Fibroblast of lung (primary cell): ENCODE measurements around the gene ABHD16B. TPM values are rescaled to one million over a fixed set of nuclear protein-coding genes. Genes with fewer than 3 reads are reported as not detected.
"Not testable (repeated sequence)": the region's sequence is repeated elsewhere in the genome, so short reads cannot be mapped to it uniquely, and the experiment has no call there.

Source experiments
- DNase-seq, 2 donors: peaks; one replicate each; pipeline versions ENCODE4 v3.0.0 to v3.0.0-alpha.2; 2010; ENCODE audit warnings: low read depth in 2 of 2
- H2AFZ ChIP-seq: 2 replicates; pipeline ENCODE4 v1.5.1; 2012; ENCODE audit warnings: low read length, control low read depth, inconsistent platforms
- H3K27ac ChIP-seq: 2 replicates; pipeline ENCODE4 v1.5.1; 2011; ENCODE audit warnings: low read length, control low read depth; ENCODE audit not compliant: insufficient read depth
- H3K27me3 ChIP-seq: 2 replicates; pipeline ENCODE4 v1.5.1; 2011; ENCODE audit warnings: mild to moderate bottlenecking, low read length; ENCODE audit not compliant: control insufficient read depth, insufficient read depth
- H3K36me3 ChIP-seq: 2 replicates; pipeline ENCODE4 v1.5.1; 2011; ENCODE audit warnings: low read length; ENCODE audit not compliant: control insufficient read depth, insufficient read depth
- H3K4me1 ChIP-seq: 2 replicates; pipeline ENCODE4 v1.5.1; 2011; ENCODE audit warnings: low read length; ENCODE audit not compliant: control insufficient read depth, insufficient read depth; ENCODE audit errors: extremely low read depth
- H3K4me2 ChIP-seq: 2 replicates; pipeline ENCODE4 v1.5.1; 2011; ENCODE audit warnings: low read length, control low read depth; ENCODE audit not compliant: insufficient read depth; ENCODE audit errors: extremely low read depth
- H3K4me3 ChIP-seq, 4 experiments: fragments of 200-600 bp in 1 of 4; sonication (generic) in 1 of 4; replicated peaks in 1 of 4; 2 replicates each; pipeline ENCODE4 v1.5.1; 2011 to 2016; ENCODE audit warnings: low read length in 4 of 4, low read depth in 3 of 4, mild to moderate bottlenecking in 3 of 4, control low read depth in 2 of 4, inconsistent platforms in 1 of 4, mixed read lengths in 1 of 4; ENCODE audit not compliant: insufficient read depth in 1 of 4; ENCODE audit errors: control extremely low read depth in 1 of 4
- H3K79me2 ChIP-seq: 2 replicates; pipeline ENCODE4 v1.5.1; 2012; ENCODE audit warnings: mild to moderate bottlenecking, low read length, inconsistent platforms; ENCODE audit not compliant: control insufficient read depth, insufficient read depth
- H3K9ac ChIP-seq: 2 replicates; pipeline ENCODE4 v1.5.1; 2011; ENCODE audit warnings: mild to moderate bottlenecking, low read length, control low read depth; ENCODE audit not compliant: insufficient read depth
- H3K9me3 ChIP-seq: 2 replicates; pipeline ENCODE4 v1.5.1; 2012; ENCODE audit warnings: low read depth, low read length; ENCODE audit not compliant: control insufficient read depth, insufficient read depth
- H4K20me1 ChIP-seq: 2 replicates; pipeline ENCODE4 v1.5.1; 2011; ENCODE audit warnings: low read length; ENCODE audit not compliant: control insufficient read depth, insufficient read depth; ENCODE audit errors: extremely low read depth
- EZH2 ChIP-seq: IDR thresholded peaks from 2 replicates; pipeline ENCODE4 v1.5.1; 2012; ENCODE audit warnings: low read length, control low read depth, mild to moderate bottlenecking; ENCODE audit errors: missing control alignments
- polyA plus RNA-seq, 2 donors: library from polyadenylated mRNA; depleted of rRNA in 1 of 2; stranded (reverse) in 1 of 2; unstranded in 1 of 2; fragments of >200 nt; gene quantifications; 2 replicates each; pipeline ENCODE4 v1.2.1, GENCODE V29; 2011 to 2012; ENCODE audit warnings: missing spikeins in 1 of 2
- total RNA-seq: library from RNA; depleted of rRNA; stranded (reverse); fragments of >200 nt; gene quantifications from 2 replicates; pipeline ENCODE4 v1.2.1, GENCODE V29; 2014
- TF ChIP-seq, protein P1 (sequence below), 2 donors: IDR thresholded peaks in 1 of 2; conservative IDR thresholded peaks in 1 of 2; 1 replicate in 1 of 2; 2 replicates in 1 of 2; pipeline ENCODE4 v1.5.1; 2011 to 2012; ENCODE audit warnings: low read length in 2 of 2, control low read depth in 1 of 2, inconsistent platforms in 1 of 2, low read depth in 1 of 2, mild to moderate bottlenecking in 1 of 2

Gene ABHD16B
- total and polyA plus RNA-seq, 2 donors (not counting 1 experiment from before 2014, with no cell fraction given): not detected

- Histone ChIP-seq H3K4me1 (peaks cover 6% of the 10 kb centered on the region), H3K4me2 (no peak overlapping the region), H3K79me2 (peaks cover 44% of the 10 kb centered on the region), H3K27me3 (no peaks in the 10 kb centered on the region), H3K4me3 (no peak overlapping the region), H3K27ac (no peak overlapping the region), H4K20me1 (peaks cover 3% of the 10 kb centered on the region), H3K36me3 (peaks cover 37% of the 10 kb centered on the region), H3K9ac (no peak overlapping the region), H2AFZ (no peak overlapping the region), H3K9me3 (no peaks in the 10 kb centered on the region)
- DNase-seq: no peak
- TF ChIP-seq EZH2: no peak
- TF ChIP-seq, protein P1, sequence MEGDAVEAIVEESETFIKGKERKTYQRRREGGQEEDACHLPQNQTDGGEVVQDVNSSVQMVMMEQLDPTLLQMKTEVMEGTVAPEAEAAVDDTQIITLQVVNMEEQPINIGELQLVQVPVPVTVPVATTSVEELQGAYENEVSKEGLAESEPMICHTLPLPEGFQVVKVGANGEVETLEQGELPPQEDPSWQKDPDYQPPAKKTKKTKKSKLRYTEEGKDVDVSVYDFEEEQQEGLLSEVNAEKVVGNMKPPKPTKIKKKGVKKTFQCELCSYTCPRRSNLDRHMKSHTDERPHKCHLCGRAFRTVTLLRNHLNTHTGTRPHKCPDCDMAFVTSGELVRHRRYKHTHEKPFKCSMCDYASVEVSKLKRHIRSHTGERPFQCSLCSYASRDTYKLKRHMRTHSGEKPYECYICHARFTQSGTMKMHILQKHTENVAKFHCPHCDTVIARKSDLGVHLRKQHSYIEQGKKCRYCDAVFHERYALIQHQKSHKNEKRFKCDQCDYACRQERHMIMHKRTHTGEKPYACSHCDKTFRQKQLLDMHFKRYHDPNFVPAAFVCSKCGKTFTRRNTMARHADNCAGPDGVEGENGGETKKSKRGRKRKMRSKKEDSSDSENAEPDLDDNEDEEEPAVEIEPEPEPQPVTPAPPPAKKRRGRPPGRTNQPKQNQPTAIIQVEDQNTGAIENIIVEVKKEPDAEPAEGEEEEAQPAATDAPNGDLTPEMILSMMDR (conservative IDR thresholded peaks at IDR 0.05 in 1 of 2, IDR thresholded peaks at IDR 0.05 in 1 of 2; ENCODE audit: low read depth in 1 of 2, low read length in 2 of 2): no peak
Measured at GRCh38 chr20:63876489-63877036, 15.3 kb downstream of the ABHD16B start.

- peaks cover 46% of the 10 kb centered on the region for H3K79me2 ChIP-seq
- H3K4me2 ChIP-seq: no peak overlapping the region
- H3K4me1 ChIP-seq: peaks cover 6% of the 10 kb centered on the region
- peaks cover 6% of the 10 kb centered on the region for H4K20me1 ChIP-seq
- no peak overlapping the region for H3K4me3 ChIP-seq
- no peak overlapping the region for H3K9ac ChIP-seq
- H3K9me3 ChIP-seq: no peaks in the 10 kb centered on the region
- H2AFZ ChIP-seq: no peak overlapping the region
- no peak for TF ChIP-seq EZH2
- TF ChIP-seq, protein P1 (conservative IDR thresholded peaks at IDR 0.05 in 1 of 2, IDR thresholded peaks at IDR 0.05 in 1 of 2; ENCODE audit: low read depth in 1 of 2, low read length in 2 of 2): no peak
- H3K27ac ChIP-seq: no peak overlapping the region
- no peaks in the 10 kb centered on the region for H3K27me3 ChIP-seq
- no peak for DNase-seq
- H3K36me3 ChIP-seq: peaks cover 44% of the 10 kb centered on the region
Measured at GRCh38 chr20:63877755-63878470, 16.6 kb downstream of the ABHD16B start.

- Histone ChIP-seq H3K9me3 (no peaks in the 10 kb centered on the region), H3K36me3 (peaks cover 41% of the 10 kb centered on the region), H3K27me3 (no peaks in the 10 kb centered on the region), H3K4me2 (no peak overlapping the region), H2AFZ (no peak overlapping the region), H3K79me2 (peaks cover 44% of the 10 kb centered on the region), H3K4me1 (no peaks in the 10 kb centered on the region), H3K4me3 (no peak overlapping the region), H4K20me1 (peaks cover 6% of the 10 kb centered on the region), H3K27ac (no peak overlapping the region), H3K9ac (no peak overlapping the region)
- TF ChIP-seq EZH2: no peak
- TF ChIP-seq, protein P1 (conservative IDR thresholded peaks at IDR 0.05 in 1 of 2, IDR thresholded peaks at IDR 0.05 in 1 of 2; ENCODE audit: low read depth in 1 of 2, low read length in 2 of 2): no peak
- no peak for DNase-seq
Measured at GRCh38 chr20:63878899-63879663, 17.8 kb downstream of the ABHD16B start.

- Histone ChIP-seq H3K79me2 (peaks cover 51% of the 10 kb centered on the region), H3K36me3 (peaks cover 48% of the 10 kb centered on the region)
- H3K9me3 ChIP-seq, H3K9ac ChIP-seq, H3K4me3 ChIP-seq, H3K27ac ChIP-seq, H3K27me3 ChIP-seq, H2AFZ ChIP-seq, DNase-seq, H3K4me2 ChIP-seq, H4K20me1 ChIP-seq, H3K4me1 ChIP-seq: not testable (repeated sequence)
Measured at GRCh38 chr20:63880901-63881300, 19.6 kb downstream of the ABHD16B start.
